SK-N-SH (cell line): ENCODE data around the gene CACNA1D. TPM values are rescaled to one million over a fixed set of nuclear protein-coding genes. Genes with fewer than 3 reads are reported as not detected.
A peak's percentile ranks its signal among the peaks of the same experiment; 100 is the strongest.

Source experiments
- CTCF ChIA-PET: fragments of 300-600, 350-600 bp; formaldehyde crosslinking; extraction: SDS; loops from one replicate; lab custom pipeline; 2021; lab: Yijun Ruan, JAX
- POLR2A ChIA-PET: fragments of 350-600 bp; sonication (Branson Sonifier 250); formaldehyde crosslinking; extraction: SDS; loops from one replicate; lab custom pipeline; 2020; ENCODE audit warnings: antibody characterized with exemption, inconsistent platforms; lab: Yijun Ruan, JAX
- DNase-seq: peaks from one replicate; pipeline ENCODE4 v3.0.0; 2012
- H2AFZ ChIP-seq: fragments of 200-600 bp; sonication (generic); 2 replicates; pipeline ENCODE4 v1.8.1; 2016; ENCODE audit warnings: antibody characterized with exemption, mild to moderate bottlenecking, low read depth
- H3F3A ChIP-seq: fragments of 200-600 bp; sonication (generic); replicated peaks from 2 replicates; pipeline ENCODE3; 2016; ENCODE audit warnings: antibody characterized with exemption, mild to moderate bottlenecking; ENCODE audit not compliant: insufficient read depth
- H3K27ac ChIP-seq, 2 experiments: fragments of 200-500 bp in 1 of 2; fragments of 200-600 bp in 1 of 2; sonication (Bioruptor generic) in 1 of 2; sonication (generic), shearing (Covaris generic) in 1 of 2; 2 replicates each; pipeline versions ENCODE4 v1.5.1 to v1.6.1; 2014 to 2016; ENCODE audit warnings: low read depth in 2 of 2, inconsistent platforms in 1 of 2, low read length in 1 of 2, mild to moderate bottlenecking in 1 of 2, mixed read lengths in 1 of 2
- H3K27me3 ChIP-seq: fragments of 200-600 bp; sonication (generic), shearing (Covaris generic); 2 replicates; pipeline ENCODE4 v1.6.1; 2016; ENCODE audit warnings: mixed run types; ENCODE audit not compliant: insufficient read depth
- H3K36me3 ChIP-seq, 2 experiments: fragments of 200-500 bp in 1 of 2; fragments of 200-600 bp in 1 of 2; sonication (Bioruptor generic) in 1 of 2; sonication (generic) in 1 of 2; replicated peaks in 1 of 2; 2 replicates each; pipeline versions ENCODE3 to v1.5.1; 2014 to 2016; ENCODE audit warnings: low read length in 1 of 2, mild to moderate bottlenecking in 1 of 2; ENCODE audit not compliant: insufficient read depth in 2 of 2, control insufficient read depth in 1 of 2
- H3K4me1 ChIP-seq, 2 experiments: fragments of 200-500 bp in 1 of 2; fragments of 200-600 bp in 1 of 2; sonication (Bioruptor generic) in 1 of 2; sonication (generic), shearing (Covaris generic) in 1 of 2; 2 replicates each; pipeline versions ENCODE4 v1.5.1 to v1.6.1; 2014 to 2016; ENCODE audit warnings: low read depth in 1 of 2, low read length in 1 of 2, mixed run types in 1 of 2; ENCODE audit not compliant: insufficient read depth in 2 of 2, control insufficient read depth in 1 of 2
- H3K4me2 ChIP-seq: fragments of 200-600 bp; sonication (generic), shearing (Covaris generic); 2 replicates; pipeline ENCODE4 v1.6.1; 2017; ENCODE audit warnings: mixed run types
- H3K4me3 ChIP-seq, 2 experiments: fragments of 200-500 bp in 1 of 2; fragments of 200-600 bp in 1 of 2; sonication (Bioruptor generic) in 1 of 2; sonication (generic), shearing (Covaris generic) in 1 of 2; 2 replicates each; pipeline versions ENCODE4 v1.5.1 to v1.8.1; 2014 to 2016; ENCODE audit warnings: low read depth in 2 of 2, inconsistent platforms in 1 of 2, low read length in 1 of 2, mild to moderate bottlenecking in 1 of 2, mixed read lengths in 1 of 2, moderate library complexity in 1 of 2
- H3K79me2 ChIP-seq: fragments of 200-600 bp; sonication (generic); 2 replicates; pipeline ENCODE4 v1.8.1; 2017; ENCODE audit warnings: mild to moderate bottlenecking; ENCODE audit not compliant: insufficient read depth
- H3K9ac ChIP-seq: fragments of 200-600 bp; sonication (generic); 2 replicates; pipeline ENCODE4 v1.6.1; 2017; ENCODE audit warnings: mixed run types
- H3K9me2 ChIP-seq: fragments of 200-600 bp; sonication (generic); 2 replicates; pipeline ENCODE4 v1.6.1; 2017; ENCODE audit warnings: mixed run types
- H3K9me3 ChIP-seq: fragments of 200-600 bp; sonication (generic); 2 replicates; pipeline ENCODE4 v1.6.1; 2017; ENCODE audit warnings: mixed run types, mild to moderate bottlenecking, moderate library complexity
- H4K20me1 ChIP-seq: fragments of 200-600 bp; sonication (generic); 2 replicates; pipeline ENCODE4 v1.6.1; 2017; ENCODE audit warnings: mild to moderate bottlenecking, mixed run types; ENCODE audit not compliant: insufficient read depth
- ELF1 ChIP-seq: IDR thresholded peaks from 2 replicates; pipeline ENCODE4 v1.4.0; 2012
- EP300 ChIP-seq, 2 experiments: IDR thresholded peaks; 2 replicates each; pipeline versions ENCODE4 v1.4.0 to v1.6.1; 2012; ENCODE audit warnings: borderline replicate concordance in 1 of 2, low read depth in 1 of 2, low read length in 1 of 2
- FOXJ3 ChIP-seq: sonication (generic); formaldehyde crosslinking; IDR thresholded peaks from 2 replicates; pipeline ENCODE4 v1.5.1; 2020; ENCODE audit warnings: mild to moderate bottlenecking, missing genetic modification reagents
- FOXM1 ChIP-seq: IDR thresholded peaks from 2 replicates; pipeline ENCODE4 v1.4.0; 2012; ENCODE audit warnings: low read depth, mild to moderate bottlenecking
- GABPA ChIP-seq: IDR thresholded peaks from 2 replicates; pipeline ENCODE4 v1.4.0; 2012; ENCODE audit warnings: low read depth, mild to moderate bottlenecking
- GATA2 ChIP-seq: sonication (generic); formaldehyde crosslinking; IDR thresholded peaks from 2 replicates; pipeline ENCODE4 v1.5.0; 2020; ENCODE audit warnings: mild to moderate bottlenecking, missing genetic modification reagents
- JUND ChIP-seq: IDR thresholded peaks from 2 replicates; pipeline ENCODE4 v1.4.0; 2012
- MEF2A ChIP-seq: IDR thresholded peaks from 2 replicates; pipeline ENCODE4 v1.4.0; 2012; ENCODE audit warnings: low read depth, borderline replicate concordance
- MXI1 ChIP-seq: IDR thresholded peaks from 2 replicates; pipeline ENCODE4 v1.6.1; 2012; ENCODE audit warnings: mild to moderate bottlenecking, low read depth, low read length, improper control_type of control experiment
- NRF1 ChIP-seq: IDR thresholded peaks from 2 replicates; pipeline ENCODE4 v1.6.1; 2012; ENCODE audit warnings: low read depth, mild to moderate bottlenecking, low read length
- POLR2AphosphoS5 ChIP-seq: IDR thresholded peaks from 2 replicates; pipeline ENCODE4 v1.6.1; 2012; ENCODE audit warnings: low read depth, low read length
- RAD21 ChIP-seq: IDR thresholded peaks from 2 replicates; pipeline ENCODE4 v1.6.1; 2012; ENCODE audit warnings: mild to moderate bottlenecking, low read length
- RCOR1 ChIP-seq: fragments of 150-350 bp; IDR thresholded peaks from 2 replicates; pipeline ENCODE4 v1.6.1; 2017; ENCODE audit warnings: antibody characterized with exemption, low read length
- RFX5 ChIP-seq: IDR thresholded peaks from 2 replicates; pipeline ENCODE4 v1.6.1; 2012; ENCODE audit warnings: mild to moderate bottlenecking, improper control_type of control experiment, low read length
- RXRA ChIP-seq: IDR thresholded peaks from 2 replicates; pipeline ENCODE4 v1.4.0; 2012; ENCODE audit warnings: low read depth, mild to moderate bottlenecking, borderline replicate concordance
- TEAD4 ChIP-seq: IDR thresholded peaks from 2 replicates; pipeline ENCODE4 v1.4.0; 2012; ENCODE audit warnings: mild to moderate bottlenecking, borderline replicate concordance; ENCODE audit not compliant: insufficient read depth
- USF1 ChIP-seq: IDR thresholded peaks from 2 replicates; pipeline ENCODE4 v1.4.0; 2012; ENCODE audit warnings: low read depth, borderline replicate concordance
- YY1 ChIP-seq: IDR thresholded peaks from 2 replicates; pipeline ENCODE4 v1.4.0; 2012; ENCODE audit warnings: low read depth, mild to moderate bottlenecking
- WGBS: methylation state at CpG from one replicate; pipeline ENCODE4 v1.1.6; 2017; ENCODE audit warnings: low lambda C conversion rate; 5-methylcytosine and 5-hydroxymethylcytosine counted together
- polyA plus RNA-seq, 3 experiments: library from polyadenylated mRNA; depleted of rRNA; stranded (reverse); fragments of >200 nt; gene quantifications; 2 replicates each; pipeline ENCODE4 v1.2.3, GENCODE V29; 2012
- TF ChIP-seq, protein P1 (sequence below): fragments of 150-350 bp; IDR thresholded peaks from 2 replicates; pipeline ENCODE4 v1.6.1; 2017; ENCODE audit warnings: antibody characterized with exemption, low read length, low read depth, borderline replicate concordance
- TF ChIP-seq, protein P2 (sequence below): IDR thresholded peaks from 2 replicates; pipeline ENCODE4 v1.6.1; 2012; ENCODE audit warnings: mild to moderate bottlenecking, low read depth, low read length, moderate library complexity
- TF ChIP-seq, protein P3 (sequence below): IDR thresholded peaks from 2 replicates; pipeline ENCODE4 v1.4.0; 2012; ENCODE audit warnings: low read depth, borderline replicate concordance
- TF ChIP-seq, protein P4 (sequence below): fragments of 150-350 bp; IDR thresholded peaks from 2 replicates; pipeline ENCODE4 v1.6.1; 2016; ENCODE audit warnings: mild to moderate bottlenecking, low read depth, low read length

The CACNA1D gene
- polyA plus RNA-seq, 1 of the 3 experiments (the other 2 are of a cell fraction) = 0.12 TPM

GRCh38 chr3:53531749-53532148 is 37.3 kb downstream of the CACNA1D start:
- no peak overlapping the region for H3K4me3 ChIP-seq

DNA sequence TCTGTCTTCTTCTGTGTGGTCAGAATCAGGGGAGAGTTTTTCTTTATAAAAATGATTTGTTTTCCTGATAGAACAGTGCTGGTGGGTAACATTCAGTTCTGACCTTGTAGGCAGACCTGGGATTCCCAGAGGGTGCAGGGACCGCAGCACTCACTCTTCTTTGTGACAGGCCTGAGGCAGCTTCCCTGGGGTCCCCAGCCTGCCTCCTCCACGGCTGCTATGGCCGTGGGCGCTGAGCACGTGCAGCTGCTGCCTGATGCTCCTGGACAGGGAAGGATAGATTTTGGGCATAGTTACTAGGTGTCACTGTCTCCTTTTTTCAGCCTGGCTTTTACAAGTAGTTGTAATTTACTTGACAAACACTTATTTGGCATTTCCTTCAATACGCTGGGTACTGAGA is 39.1 kb downstream of the CACNA1D start:
- H4K20me1 ChIP-seq = no peaks in the 10 kb centered on the region
- H3K4me3 ChIP-seq = no peak overlapping the region
- H3K4me2 ChIP-seq = no peak overlapping the region
- 79% methylated on average over 6 of the region's 6 CpGs for WGBS
- POLR2A ChIA-PET = interaction anchor here (1.4 kb wide), 1 partner anchor 40 kb away, joined by 6 read pairs; the partner anchor contains the start of gene CACNA1D
- CTCF ChIA-PET = interaction anchor here (0.6 to 5.7 kb wide), 8 partner anchors 9 to 186 kb away, joined by 3 to 25 read pairs (median 3); partner anchors contain the start of gene DCP1A
- no peaks in the 10 kb centered on the region for H3F3A ChIP-seq
- no peak overlapping the region for H3K9ac ChIP-seq
- H3K79me2 ChIP-seq = no peaks in the 10 kb centered on the region
- H3K27ac ChIP-seq = peak overlapping the region in 1 of 2 experiments; percentile 90; a peak in 2 of 4 replicates
- no peaks in the 10 kb centered on the region for H3K9me3 ChIP-seq
- no peaks in the 10 kb centered on the region for H3K27me3 ChIP-seq
- H3K4me1 ChIP-seq = peaks cover 0 to 43% of the 10 kb centered on the region in 2 experiments; a peak in 2 of 4 replicates
- no peak for DNase-seq
- H2AFZ ChIP-seq = no peak overlapping the region
- no peaks in the 10 kb centered on the region for H3K9me2 ChIP-seq
- no peaks in the 10 kb centered on the region for H3K36me3 ChIP-seq
- TF ChIP-seq USF1 = no peak
- no peak for TF ChIP-seq YY1
- TF ChIP-seq MXI1 = no peak
- TF ChIP-seq RFX5 = no peak
- TF ChIP-seq, protein P1, sequence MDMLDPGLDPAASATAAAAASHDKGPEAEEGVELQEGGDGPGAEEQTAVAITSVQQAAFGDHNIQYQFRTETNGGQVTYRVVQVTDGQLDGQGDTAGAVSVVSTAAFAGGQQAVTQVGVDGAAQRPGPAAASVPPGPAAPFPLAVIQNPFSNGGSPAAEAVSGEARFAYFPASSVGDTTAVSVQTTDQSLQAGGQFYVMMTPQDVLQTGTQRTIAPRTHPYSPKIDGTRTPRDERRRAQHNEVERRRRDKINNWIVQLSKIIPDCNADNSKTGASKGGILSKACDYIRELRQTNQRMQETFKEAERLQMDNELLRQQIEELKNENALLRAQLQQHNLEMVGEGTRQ = no peak
- TF ChIP-seq FOXM1 = no peak
- no peak for TF ChIP-seq EP300 (IDR thresholded peaks at IDR 0.05; ENCODE audit: borderline replicate concordance in 1 of 2, low read depth in 1 of 2, low read length in 1 of 2)
- TF ChIP-seq, protein P2, sequence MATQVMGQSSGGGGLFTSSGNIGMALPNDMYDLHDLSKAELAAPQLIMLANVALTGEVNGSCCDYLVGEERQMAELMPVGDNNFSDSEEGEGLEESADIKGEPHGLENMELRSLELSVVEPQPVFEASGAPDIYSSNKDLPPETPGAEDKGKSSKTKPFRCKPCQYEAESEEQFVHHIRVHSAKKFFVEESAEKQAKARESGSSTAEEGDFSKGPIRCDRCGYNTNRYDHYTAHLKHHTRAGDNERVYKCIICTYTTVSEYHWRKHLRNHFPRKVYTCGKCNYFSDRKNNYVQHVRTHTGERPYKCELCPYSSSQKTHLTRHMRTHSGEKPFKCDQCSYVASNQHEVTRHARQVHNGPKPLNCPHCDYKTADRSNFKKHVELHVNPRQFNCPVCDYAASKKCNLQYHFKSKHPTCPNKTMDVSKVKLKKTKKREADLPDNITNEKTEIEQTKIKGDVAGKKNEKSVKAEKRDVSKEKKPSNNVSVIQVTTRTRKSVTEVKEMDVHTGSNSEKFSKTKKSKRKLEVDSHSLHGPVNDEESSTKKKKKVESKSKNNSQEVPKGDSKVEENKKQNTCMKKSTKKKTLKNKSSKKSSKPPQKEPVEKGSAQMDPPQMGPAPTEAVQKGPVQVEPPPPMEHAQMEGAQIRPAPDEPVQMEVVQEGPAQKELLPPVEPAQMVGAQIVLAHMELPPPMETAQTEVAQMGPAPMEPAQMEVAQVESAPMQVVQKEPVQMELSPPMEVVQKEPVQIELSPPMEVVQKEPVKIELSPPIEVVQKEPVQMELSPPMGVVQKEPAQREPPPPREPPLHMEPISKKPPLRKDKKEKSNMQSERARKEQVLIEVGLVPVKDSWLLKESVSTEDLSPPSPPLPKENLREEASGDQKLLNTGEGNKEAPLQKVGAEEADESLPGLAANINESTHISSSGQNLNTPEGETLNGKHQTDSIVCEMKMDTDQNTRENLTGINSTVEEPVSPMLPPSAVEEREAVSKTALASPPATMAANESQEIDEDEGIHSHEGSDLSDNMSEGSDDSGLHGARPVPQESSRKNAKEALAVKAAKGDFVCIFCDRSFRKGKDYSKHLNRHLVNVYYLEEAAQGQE = no peak
- TF ChIP-seq ELF1 = no peak
- TF ChIP-seq, protein P3, sequence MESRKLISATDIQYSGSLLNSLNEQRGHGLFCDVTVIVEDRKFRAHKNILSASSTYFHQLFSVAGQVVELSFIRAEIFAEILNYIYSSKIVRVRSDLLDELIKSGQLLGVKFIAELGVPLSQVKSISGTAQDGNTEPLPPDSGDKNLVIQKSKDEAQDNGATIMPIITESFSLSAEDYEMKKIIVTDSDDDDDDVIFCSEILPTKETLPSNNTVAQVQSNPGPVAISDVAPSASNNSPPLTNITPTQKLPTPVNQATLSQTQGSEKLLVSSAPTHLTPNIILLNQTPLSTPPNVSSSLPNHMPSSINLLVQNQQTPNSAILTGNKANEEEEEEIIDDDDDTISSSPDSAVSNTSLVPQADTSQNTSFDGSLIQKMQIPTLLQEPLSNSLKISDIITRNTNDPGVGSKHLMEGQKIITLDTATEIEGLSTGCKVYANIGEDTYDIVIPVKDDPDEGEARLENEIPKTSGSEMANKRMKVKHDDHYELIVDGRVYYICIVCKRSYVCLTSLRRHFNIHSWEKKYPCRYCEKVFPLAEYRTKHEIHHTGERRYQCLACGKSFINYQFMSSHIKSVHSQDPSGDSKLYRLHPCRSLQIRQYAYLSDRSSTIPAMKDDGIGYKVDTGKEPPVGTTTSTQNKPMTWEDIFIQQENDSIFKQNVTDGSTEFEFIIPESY = no peak
- TF ChIP-seq TEAD4 = no peak
- TF ChIP-seq JUND = no peak
- TF ChIP-seq FOXJ3 (CRISPR knock-in tag) = no peak

More at GRCh38 chr3:53531749-53532148, 37.3 kb downstream of the CACNA1D start:
- CTCF ChIA-PET = no interaction called here
- no peaks in the 10 kb centered on the region for H3K79me2 ChIP-seq
- no peaks in the 10 kb centered on the region for H3K9me2 ChIP-seq
- peaks cover 0 to 42% of the 10 kb centered on the region in 2 experiments; a peak in 2 of 4 replicates for H3K4me1 ChIP-seq
- DNase-seq = no peak
- H3K36me3 ChIP-seq = no peaks in the 10 kb centered on the region
- H3K9ac ChIP-seq = no peak overlapping the region
- H2AFZ ChIP-seq = no peak overlapping the region
- POLR2A ChIA-PET = no interaction called here
- no peak for TF ChIP-seq FOXM1
- TF ChIP-seq GABPA = no peak
- no peak for TF ChIP-seq RAD21
- no peak for TF ChIP-seq RCOR1
- no peak for TF ChIP-seq FOXJ3 (CRISPR knock-in tag)
- TF ChIP-seq RXRA = no peak
- TF ChIP-seq GATA2 (CRISPR knock-in tag) = no peak
- TF ChIP-seq, protein P4, sequence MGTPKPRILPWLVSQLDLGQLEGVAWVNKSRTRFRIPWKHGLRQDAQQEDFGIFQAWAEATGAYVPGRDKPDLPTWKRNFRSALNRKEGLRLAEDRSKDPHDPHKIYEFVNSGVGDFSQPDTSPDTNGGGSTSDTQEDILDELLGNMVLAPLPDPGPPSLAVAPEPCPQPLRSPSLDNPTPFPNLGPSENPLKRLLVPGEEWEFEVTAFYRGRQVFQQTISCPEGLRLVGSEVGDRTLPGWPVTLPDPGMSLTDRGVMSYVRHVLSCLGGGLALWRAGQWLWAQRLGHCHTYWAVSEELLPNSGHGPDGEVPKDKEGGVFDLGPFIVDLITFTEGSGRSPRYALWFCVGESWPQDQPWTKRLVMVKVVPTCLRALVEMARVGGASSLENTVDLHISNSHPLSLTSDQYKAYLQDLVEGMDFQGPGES = no peak
- TF ChIP-seq MEF2A = no peak
- no peak for TF ChIP-seq RFX5
- no peak for TF ChIP-seq MXI1
- no peak for TF ChIP-seq POLR2AphosphoS5
- no peak for TF ChIP-seq NRF1
- no peaks in the 10 kb centered on the region for H3K9me3 ChIP-seq
- H3F3A ChIP-seq = no peaks in the 10 kb centered on the region
- WGBS = 57% methylated on average over 3 of the region's 3 CpGs
- no peak overlapping the region for H3K27ac ChIP-seq
- H3K27me3 ChIP-seq = no peaks in the 10 kb centered on the region
- H3K4me2 ChIP-seq = no peak overlapping the region
- H4K20me1 ChIP-seq = no peaks in the 10 kb centered on the region
